GM12874 (cell line): ENCODE data around the gene VWA8.

Experiments
- TF ChIP-seq, protein P1 (sequence below): IDR thresholded peaks from 2 replicates; pipeline ENCODE4 v1.5.1; 2011; ENCODE audit warnings: low read depth, mild to moderate bottlenecking, control low read depth, low read length, moderate library complexity; ENCODE audit not compliant: insufficient read depth

Gene VWA8

DNA sequence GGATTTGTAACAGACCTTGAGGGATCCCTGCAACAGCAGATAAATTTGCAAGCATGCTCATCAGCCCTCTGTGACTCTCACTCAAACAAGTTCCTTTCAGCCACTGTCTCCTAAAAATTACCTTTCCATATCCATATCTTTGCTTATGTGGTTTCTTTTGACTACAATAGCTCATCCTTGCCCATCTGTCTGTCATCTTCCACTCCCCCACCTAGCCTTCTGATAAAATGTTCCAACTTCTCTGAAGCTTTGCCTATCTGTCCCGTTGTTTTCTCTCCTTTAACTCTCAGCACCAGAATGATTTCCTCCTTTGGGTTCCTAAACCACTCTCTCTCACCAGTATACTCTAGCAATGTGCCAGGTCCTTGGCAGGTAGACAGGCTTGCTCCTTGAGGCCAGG is 194.5 kb downstream of the VWA8 start:
- TF ChIP-seq, protein P1, sequence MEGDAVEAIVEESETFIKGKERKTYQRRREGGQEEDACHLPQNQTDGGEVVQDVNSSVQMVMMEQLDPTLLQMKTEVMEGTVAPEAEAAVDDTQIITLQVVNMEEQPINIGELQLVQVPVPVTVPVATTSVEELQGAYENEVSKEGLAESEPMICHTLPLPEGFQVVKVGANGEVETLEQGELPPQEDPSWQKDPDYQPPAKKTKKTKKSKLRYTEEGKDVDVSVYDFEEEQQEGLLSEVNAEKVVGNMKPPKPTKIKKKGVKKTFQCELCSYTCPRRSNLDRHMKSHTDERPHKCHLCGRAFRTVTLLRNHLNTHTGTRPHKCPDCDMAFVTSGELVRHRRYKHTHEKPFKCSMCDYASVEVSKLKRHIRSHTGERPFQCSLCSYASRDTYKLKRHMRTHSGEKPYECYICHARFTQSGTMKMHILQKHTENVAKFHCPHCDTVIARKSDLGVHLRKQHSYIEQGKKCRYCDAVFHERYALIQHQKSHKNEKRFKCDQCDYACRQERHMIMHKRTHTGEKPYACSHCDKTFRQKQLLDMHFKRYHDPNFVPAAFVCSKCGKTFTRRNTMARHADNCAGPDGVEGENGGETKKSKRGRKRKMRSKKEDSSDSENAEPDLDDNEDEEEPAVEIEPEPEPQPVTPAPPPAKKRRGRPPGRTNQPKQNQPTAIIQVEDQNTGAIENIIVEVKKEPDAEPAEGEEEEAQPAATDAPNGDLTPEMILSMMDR = no peak

DNA sequence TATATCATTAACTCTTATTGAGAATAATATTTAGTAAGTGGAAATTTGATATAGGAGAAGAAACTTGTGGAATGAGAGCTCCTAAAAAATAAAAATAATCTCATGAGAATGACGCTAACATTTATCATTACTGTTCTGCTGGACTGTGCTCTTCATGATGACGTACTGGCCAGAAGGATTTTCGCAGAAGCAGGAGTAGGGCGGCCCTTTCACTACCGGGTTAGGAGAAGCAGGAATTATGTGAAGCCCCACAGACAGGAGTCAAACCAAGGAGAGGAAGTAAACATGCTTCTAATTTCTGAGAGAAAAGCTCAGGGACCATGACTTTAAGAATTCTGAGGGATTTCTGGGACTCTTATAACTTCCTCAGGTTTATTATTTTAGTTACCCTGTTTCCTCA is 195.1 kb downstream of the VWA8 start:
- TF ChIP-seq, protein P1 = no peak

DNA sequence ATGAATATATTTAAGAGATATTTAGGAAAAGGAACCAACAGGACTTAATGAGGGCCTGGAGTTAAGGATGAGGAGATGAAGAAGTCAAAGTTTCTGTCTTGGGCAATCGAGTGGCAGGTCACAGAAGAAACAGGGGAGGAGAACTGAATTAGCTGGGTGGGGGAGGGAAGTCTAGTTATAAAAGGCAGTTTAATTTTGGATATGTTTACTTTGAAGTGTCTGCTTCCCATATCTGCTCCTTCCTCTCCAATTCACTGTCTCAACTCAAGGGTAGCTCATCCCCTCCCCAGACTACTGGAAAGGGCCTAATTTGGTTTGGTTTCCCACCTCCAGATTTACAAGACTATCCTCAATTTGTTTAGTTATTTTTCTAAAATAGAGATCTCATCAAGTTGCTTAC is 195.9 kb downstream of the VWA8 start:
- TF ChIP-seq, protein P1 = no peak

DNA sequence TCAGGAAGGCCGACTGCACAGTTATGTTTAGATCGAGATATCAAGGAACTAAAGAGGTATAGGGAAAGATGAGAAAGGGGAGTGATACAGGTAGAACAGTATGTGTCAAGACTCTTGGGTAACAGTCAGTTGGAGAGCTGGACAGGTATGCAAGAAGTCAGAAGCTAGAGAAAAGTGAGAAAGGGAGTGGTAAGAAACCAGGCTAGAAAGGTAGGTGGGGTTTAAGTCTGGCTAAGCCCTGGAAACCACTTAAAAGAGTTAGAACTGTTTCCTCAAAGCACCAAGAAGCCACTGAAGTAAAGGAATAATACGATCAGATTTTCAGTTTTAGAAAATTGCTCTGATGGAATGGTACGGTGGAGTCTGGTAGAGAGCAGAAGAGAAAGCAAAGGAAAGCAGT is 196.4 kb downstream of the VWA8 start:
- TF ChIP-seq, protein P1 = no peak

DNA sequence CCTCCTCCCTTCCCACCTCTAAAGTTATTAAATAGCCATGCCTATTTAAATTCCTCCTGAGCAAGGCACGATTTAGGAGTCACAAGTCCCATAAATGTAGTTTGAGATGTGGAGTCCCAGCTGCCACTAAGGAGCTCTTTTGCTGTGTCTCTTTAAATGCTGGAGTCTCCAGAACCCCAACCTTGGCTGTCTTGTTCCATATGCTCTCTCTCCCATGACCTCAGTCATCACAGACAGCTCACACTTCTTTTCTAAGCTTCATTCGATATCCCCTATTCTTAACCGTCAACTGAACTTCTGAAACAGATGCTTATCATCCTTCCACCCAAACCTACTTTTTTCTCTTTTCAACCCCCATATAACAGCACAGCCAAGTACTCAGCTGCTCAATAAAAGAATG is 197.1 kb downstream of the VWA8 start:
- TF ChIP-seq, protein P1 = no peak

DNA sequence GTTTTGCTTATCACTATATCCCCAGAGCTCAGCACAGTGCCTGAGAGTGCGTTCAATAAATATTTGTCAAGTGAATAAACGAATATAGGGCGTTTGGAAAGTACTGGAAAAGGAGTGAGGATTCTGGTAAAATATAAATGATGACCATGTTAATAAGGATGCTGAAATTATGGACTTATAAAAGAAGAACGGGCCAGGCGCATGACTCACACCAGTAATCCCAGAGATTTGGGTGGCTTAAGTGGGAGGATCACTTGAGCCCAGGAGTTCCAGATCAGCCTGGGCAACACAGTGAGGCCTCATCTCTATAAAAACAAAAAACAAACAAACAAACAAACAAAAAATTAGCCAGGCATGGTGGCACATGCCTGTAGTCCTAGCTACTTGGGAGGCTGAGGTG is 198.1 kb downstream of the VWA8 start:
- TF ChIP-seq, protein P1 = no peak

DNA sequence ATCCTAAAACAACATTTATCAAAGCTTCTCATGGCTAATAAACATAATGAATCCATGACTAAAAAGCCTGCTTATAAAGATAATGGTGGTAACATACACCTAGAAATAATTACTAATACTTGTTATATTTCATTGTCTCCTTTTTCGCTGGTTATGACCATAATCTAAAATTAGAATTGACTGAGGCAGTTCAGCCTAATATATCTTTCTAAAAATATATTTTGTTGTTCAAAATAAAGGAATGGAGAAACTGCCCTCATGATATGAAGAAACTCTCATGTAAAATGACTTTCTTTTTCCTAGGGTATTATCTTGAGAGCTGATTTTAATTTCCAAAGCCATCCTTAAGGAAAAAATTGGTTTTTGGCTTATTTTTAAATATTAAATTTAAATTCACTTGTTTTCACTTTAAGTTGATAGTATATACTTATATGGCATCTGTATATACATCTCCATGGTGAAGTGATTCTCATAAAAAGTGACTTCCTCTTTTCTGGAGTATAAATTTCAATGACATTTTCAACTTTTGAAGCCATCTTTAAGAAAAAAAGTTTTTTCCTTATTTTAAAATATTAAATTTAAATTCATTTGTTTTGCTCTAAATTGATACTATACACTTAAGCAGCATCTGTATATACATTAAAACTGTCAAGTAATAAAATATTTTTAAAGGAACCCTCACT is 204.6 kb downstream of the VWA8 start:
- TF ChIP-seq, protein P1 = no peak
